GM12878 (cell line): ENCODE data around the gene TMEM127. TPM values are rescaled to one million over a fixed set of nuclear protein-coding genes. Genes with fewer than 3 reads are reported as not detected.

Experiments used
- ASH2L ChIP-seq: fragments of 300-600, 200-600 bp; sonication (generic); IDR thresholded peaks from 2 replicates; pipeline ENCODE4 v1.6.1; 2017; ENCODE audit warnings: low read depth, mild to moderate bottlenecking, borderline replicate concordance
- CTCF ChIP-seq, 3 experiments: IDR thresholded peaks in 2 of 3; conservative IDR thresholded peaks in 1 of 3; 2 replicates each; pipeline ENCODE4 v1.5.1; 2011; ENCODE audit warnings: low read depth in 3 of 3, low read length in 3 of 3, mild to moderate bottlenecking in 3 of 3, control low read depth in 2 of 3, moderate library complexity in 2 of 3, inconsistent platforms in 1 of 3, mixed read lengths in 1 of 3; ENCODE audit not compliant: control insufficient read depth in 2 of 3, insufficient read depth in 1 of 3; ENCODE audit errors: extremely low read depth in 1 of 3
- EGR1 ChIP-seq, 2 experiments: IDR thresholded peaks; 1 replicate in 1 of 2; 2 replicates in 1 of 2; pipeline ENCODE4 v1.6.1; 2011 to 2012; ENCODE audit warnings: low read depth in 2 of 2, low read length in 2 of 2, borderline replicate concordance in 1 of 2, mild to moderate bottlenecking in 1 of 2, moderate library complexity in 1 of 2
- EZH2 ChIP-seq: IDR thresholded peaks from 2 replicates; pipeline ENCODE4 v1.6.1; 2012; ENCODE audit warnings: low read depth, mild to moderate bottlenecking, control low read depth, inconsistent platforms, low read length, borderline replicate concordance; ENCODE audit not compliant: control insufficient read depth
- FOS ChIP-seq: IDR thresholded peaks from 3 replicates; pipeline ENCODE4 v1.6.1; 2011; ENCODE audit warnings: borderline replicate concordance; ENCODE audit not compliant: insufficient read length; ENCODE audit errors: extremely low read depth
- HDGF ChIP-seq: fragments of 450-650 bp; IDR thresholded peaks from 2 replicates; pipeline ENCODE4 v1.6.1; 2016; ENCODE audit warnings: antibody characterized with exemption
- IRF3 ChIP-seq: fragments of 450-650 bp; IDR thresholded peaks from 2 replicates; pipeline ENCODE4 v1.6.1; 2014; ENCODE audit warnings: mild to moderate bottlenecking
- IRF5 ChIP-seq: fragments of 450-650 bp; IDR thresholded peaks from 2 replicates; pipeline ENCODE4 v1.6.1; 2017; ENCODE audit warnings: borderline replicate concordance
- JUNB ChIP-seq: IDR thresholded peaks from 2 replicates; pipeline ENCODE4 v1.6.1; 2016; ENCODE audit warnings: antibody characterized with exemption, mild to moderate bottlenecking
- KDM1A ChIP-seq: fragments of 200-600 bp; sonication (generic); IDR thresholded peaks from 2 replicates; pipeline ENCODE4 v1.6.1; 2016; ENCODE audit warnings: borderline replicate concordance
- MXI1 ChIP-seq: fragments of 150-350 bp; IDR thresholded peaks from 2 replicates; pipeline ENCODE4 v1.6.1; 2011; ENCODE audit warnings: low read depth, mild to moderate bottlenecking, inconsistent platforms, low read length, improper control_type of control experiment
- NRF1 ChIP-seq: conservative IDR thresholded peaks from 2 replicates; pipeline ENCODE4 v1.6.1; 2011; ENCODE audit warnings: mild to moderate bottlenecking, low read depth, low read length, improper control_type of control experiment
- RBBP5 ChIP-seq: fragments of 200-600 bp; sonication (generic); conservative IDR thresholded peaks from 2 replicates; pipeline ENCODE4 v1.6.1; 2016
- RCOR1 ChIP-seq: conservative IDR thresholded peaks from 2 replicates; pipeline ENCODE4 v1.6.1; 2012; ENCODE audit warnings: low read depth, low read length, improper control_type of control experiment
- SIX5 ChIP-seq: IDR thresholded peaks from 2 replicates; pipeline ENCODE4 v1.6.1; 2011; ENCODE audit warnings: mild to moderate bottlenecking, low read depth, low read length, moderate library complexity; ENCODE audit not compliant: severe bottlenecking
- SMAD5 ChIP-seq: IDR thresholded peaks from 2 replicates; pipeline ENCODE4 v1.6.1; 2016; ENCODE audit warnings: antibody characterized with exemption, low read depth
- SREBF1 ChIP-seq: IDR thresholded peaks from 2 replicates; pipeline ENCODE4 v1.6.1; 2012; ENCODE audit warnings: mild to moderate bottlenecking, low read length
- STAT3 ChIP-seq: IDR thresholded peaks from 2 replicates; pipeline ENCODE4 v1.6.1; 2011; ENCODE audit warnings: low read depth, low read length, improper control_type of control experiment
- TCF3 ChIP-seq: IDR thresholded peaks from 2 replicates; pipeline ENCODE4 v1.6.1; 2012; ENCODE audit warnings: low read depth, mild to moderate bottlenecking, low read length, borderline replicate concordance; ENCODE audit not compliant: insufficient read depth
- WRNIP1 ChIP-seq: IDR thresholded peaks from 2 replicates; pipeline ENCODE4 v1.6.1; 2011; ENCODE audit warnings: low read depth, low read length, improper control_type of control experiment, borderline replicate concordance
- ZNF687 ChIP-seq: fragments of 450-650 bp; IDR thresholded peaks from 2 replicates; pipeline ENCODE4 v1.6.1; 2017; ENCODE audit warnings: mild to moderate bottlenecking, moderate library complexity
- polyA plus RNA-seq, 11 experiments: library from polyadenylated mRNA; depleted of rRNA in 4 of 11; unstranded in 6 of 11; stranded (reverse) in 5 of 11; fragments of >200 nt; fragmentation: Nextera tagmentation in 4 of 11; fragmentation: Illumina TruSeq in 1 of 11; extraction: Ambion mirVana in 4 of 11; extraction: Trizol in 1 of 11; gene quantifications; 1 replicate in 1 of 11; 2 replicates in 10 of 11; pipeline versions ENCODE4 v1.2.1 to v1.2.3, GENCODE V29; 2011 to 2016; ENCODE audit warnings: inconsistent platforms in 2 of 11, missing spikeins in 2 of 11, low read depth in 1 of 11
- total RNA-seq, 4 experiments: library from RNA; depleted of rRNA in 3 of 4; stranded (reverse); fragments of >200 nt in 3 of 4; fragmentation: Illumina TruSeq in 1 of 4; extraction: Trizol in 1 of 4; gene quantifications; 2 replicates each; pipeline versions ENCODE4 v1.2.1 to v1.2.3, GENCODE V29; 2013 to 2021

TMEM127 gene
- total and polyA plus RNA-seq, 10 of the 15 experiments (the other 5 are each of a cell fraction or from before 2014, with no cell fraction given), result 2.6 to 27.2 (median 17.7) TPM

- TF ChIP-seq SMAD5 (peak; percentile 64; the same call in 1 of the 2 replicates), ZNF687 (peak; percentile 55; the same call in 1 of the 2 replicates), EGR1 (IDR thresholded peaks at IDR 0.05; ENCODE audit: borderline replicate concordance in 1 of 2, low read depth in 2 of 2, low read length in 2 of 2) (peak in 1 of 2 experiments; percentile 66; a peak in 2 of 3 replicates), SIX5 (peak; percentile 10), TCF3 (peak; percentile 63; the same call in 1 of the 2 replicates), HDGF (no peak), RBBP5 (no peak), KDM1A (no peak), MXI1 (peak; percentile 81), ASH2L (no peak), JUNB (no peak), RCOR1 (0 out of 2 replicates have a peak, but pooled peaks have one; percentile 26), IRF3 (peak; percentile 77; the same call in 1 of the 2 replicates), NRF1 (peak; percentile 84), FOS (peak; percentile 68), SREBF1 (no peak), CTCF (IDR thresholded peaks at IDR 0.05 in 2 of 3, conservative IDR thresholded peaks at IDR 0.05 in 1 of 3; ENCODE audit: control insufficient read depth in 2 of 3, extremely low read depth in 1 of 3, insufficient read depth in 1 of 3, low read depth in 3 of 3, low read length in 3 of 3) (no peak; a peak in 1 of 6 replicates), WRNIP1 (no peak), EZH2 (no peak), IRF5 (no peak), STAT3 (no peak)
Measured at GRCh38 chr2:96208143-96209010, 57.4 kb downstream of the TMEM127 start, which contains the start of gene STARD7 (continued).
